GM21447 (cell line): ENCODE data around the gene JAG2.
"Not testable (repeated sequence)": the region's sequence is repeated elsewhere in the genome, so short reads cannot be mapped to it uniquely, and the experiment has no call there.

Source experiments
- ATAC-seq: cut with Tn5 transposase; IDR thresholded peaks from one replicate; pipeline ENCODE4 v1.9.1; 2021; ENCODE audit not compliant: unreplicated experiment

JAG2 gene

GRCh38 chr14:105119408-105120025 lies 49.1 kb downstream of the JAG2 start:
- no peak for ATAC-seq

- no peak for ATAC-seq
Measured at GRCh38 chr14:105118646-105119407, 49.7 kb downstream of the JAG2 start.

DNA sequence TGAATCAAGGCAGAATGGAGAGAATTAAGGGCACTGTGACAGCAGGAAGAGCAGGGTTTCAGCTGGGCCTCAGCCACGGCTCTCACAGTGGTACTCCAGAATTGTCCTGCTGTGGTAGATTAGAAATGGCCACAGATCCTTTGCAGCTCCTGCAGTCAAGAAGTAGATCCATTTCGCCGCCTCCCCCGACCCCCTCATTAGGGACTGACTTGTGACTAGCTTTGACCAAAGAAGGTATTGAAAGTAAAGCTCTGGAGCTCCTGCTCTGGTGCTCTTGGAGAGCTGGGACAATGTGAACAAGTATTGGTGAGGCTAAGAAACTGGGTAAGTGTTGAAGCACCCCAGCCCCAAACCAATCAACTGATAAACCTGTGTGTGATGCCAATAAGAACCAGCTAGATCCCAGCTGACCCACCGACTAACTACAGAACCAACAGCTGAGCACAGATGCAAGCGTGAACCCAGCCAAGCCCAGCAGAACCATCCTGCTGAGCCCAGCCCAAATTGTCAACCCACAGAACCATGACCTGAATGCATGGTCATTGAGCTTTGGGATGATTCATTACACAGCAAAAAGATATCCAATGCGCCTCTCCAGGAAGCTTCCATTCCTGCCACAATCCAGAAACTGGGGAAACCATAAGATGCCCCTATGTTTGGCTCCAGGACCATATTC lies 50.7 kb downstream of the JAG2 start:
- no peak for ATAC-seq

DNA sequence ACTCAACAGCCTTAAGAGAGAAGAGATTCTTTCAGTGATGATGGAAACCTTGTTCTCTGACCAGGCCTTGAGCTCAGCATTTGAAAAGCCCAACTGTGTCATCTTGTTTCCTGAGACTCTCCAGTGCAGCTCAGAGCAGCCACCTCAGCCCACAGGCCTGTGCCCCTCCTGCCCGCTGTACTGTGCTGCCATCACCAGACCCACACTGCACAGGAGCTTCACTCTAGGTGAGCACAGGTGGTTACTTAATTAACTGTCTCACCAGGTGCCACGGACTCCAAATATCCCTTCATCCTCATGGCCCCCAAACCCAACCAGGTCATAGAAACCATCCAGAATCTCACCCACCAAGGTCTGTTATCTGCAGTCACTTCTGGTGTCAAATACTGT lies 51.3 kb downstream of the JAG2 start:
- no peak for ATAC-seq

- no peak for ATAC-seq
Measured at GRCh38 chr14:105116451-105117256, 51.9 kb downstream of the JAG2 start.

- ATAC-seq, result not testable (repeated sequence)
Measured at GRCh38 chr14:105109243-105109642, 59.3 kb downstream of the JAG2 start.

- ATAC-seq, result no peak
Measured at GRCh38 chr14:105108516-105108864, 60.1 kb downstream of the JAG2 start.

GRCh38 chr14:105107781-105108515 lies 60.6 kb downstream of the JAG2 start:
- no peak for ATAC-seq

GRCh38 chr14:105107351-105107750 lies 61.2 kb downstream of the JAG2 start:
- ATAC-seq, result no peak

- no peak for ATAC-seq
Measured at GRCh38 chr14:105105158-105105557, 63.4 kb downstream of the JAG2 start.

DNA sequence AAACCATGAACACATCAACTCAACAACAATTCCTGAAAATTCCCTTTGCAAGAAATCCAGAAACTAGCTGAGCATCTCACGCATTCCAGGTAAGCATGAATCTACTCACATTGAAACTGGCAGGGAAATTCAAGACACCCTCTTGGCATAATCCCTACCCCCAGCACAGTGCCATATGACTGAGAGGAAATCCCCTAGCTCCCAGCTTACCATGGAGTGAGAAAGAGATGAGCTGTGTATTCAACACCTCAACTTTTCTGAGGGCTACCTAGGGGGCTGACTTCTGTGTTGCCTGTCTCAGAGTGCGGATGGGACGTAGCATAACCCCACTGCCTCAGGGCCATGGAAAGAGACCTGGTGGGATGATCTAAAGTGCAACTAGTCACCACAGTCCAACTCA lies 65.7 kb downstream of the JAG2 start:
- no peak for ATAC-seq

- no peak for ATAC-seq
Measured at GRCh38 chr14:105102361-105102870, 66.2 kb downstream of the JAG2 start.

DNA sequence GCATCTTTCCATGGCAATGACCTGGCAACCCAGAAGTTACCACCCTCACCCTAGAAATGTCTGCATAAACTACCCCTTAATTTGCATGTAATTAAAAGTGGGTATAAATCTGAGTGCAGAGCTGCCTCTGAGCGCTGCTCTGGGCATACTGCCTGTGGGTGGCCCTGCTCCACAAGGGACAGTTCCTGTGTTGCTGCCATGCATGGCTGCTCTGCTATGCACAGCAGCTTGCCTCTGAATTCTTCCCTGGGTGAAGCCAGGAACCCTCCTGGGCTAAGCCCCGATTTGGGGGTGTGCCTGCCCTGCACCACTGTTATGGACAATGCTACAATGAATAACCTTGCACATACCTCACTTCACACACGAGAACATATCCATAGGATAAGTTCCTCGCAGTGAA lies 67.7 kb downstream of the JAG2 start:
- no peak for ATAC-seq

- no peak for ATAC-seq
Measured at GRCh38 chr14:105099778-105100177, 68.8 kb downstream of the JAG2 start.

DNA sequence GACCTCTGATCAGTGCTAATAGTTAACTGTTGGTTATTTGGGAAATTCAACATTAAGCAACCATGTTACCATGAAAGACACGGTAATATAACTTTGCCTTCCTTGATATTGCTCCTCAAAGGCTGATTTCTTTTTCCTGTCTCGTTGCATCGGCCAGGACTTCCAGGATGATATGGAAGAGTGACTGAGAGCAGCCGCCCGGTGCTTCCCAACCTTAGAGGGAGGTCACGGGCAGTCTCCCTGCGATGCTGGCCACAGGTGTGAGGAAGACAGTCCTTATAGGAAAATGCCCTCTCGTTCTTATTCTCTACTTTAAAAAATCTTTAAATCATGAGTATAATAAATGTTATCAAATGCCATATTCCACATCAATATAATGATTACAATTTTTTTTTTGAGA lies 70.3 kb downstream of the JAG2 start:
- ATAC-seq, result no peak

DNA sequence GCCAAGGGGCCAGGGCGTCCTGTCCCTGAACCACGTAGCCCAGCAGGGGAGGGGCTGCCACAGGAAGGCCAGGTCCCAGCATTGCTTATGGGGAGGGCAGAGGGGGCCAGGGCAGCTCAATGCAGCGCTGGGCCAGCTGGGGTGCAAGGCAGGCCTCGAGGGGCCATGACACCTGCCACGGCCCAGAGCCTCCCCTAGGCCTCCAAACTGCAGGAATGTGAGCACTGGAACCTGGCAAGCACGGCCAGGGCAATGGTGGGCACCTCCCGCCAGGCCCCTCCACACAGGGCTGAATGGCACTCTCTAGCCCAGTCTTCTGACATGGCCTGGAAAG lies 70.8 kb downstream of the JAG2 start:
- no peak for ATAC-seq

DNA sequence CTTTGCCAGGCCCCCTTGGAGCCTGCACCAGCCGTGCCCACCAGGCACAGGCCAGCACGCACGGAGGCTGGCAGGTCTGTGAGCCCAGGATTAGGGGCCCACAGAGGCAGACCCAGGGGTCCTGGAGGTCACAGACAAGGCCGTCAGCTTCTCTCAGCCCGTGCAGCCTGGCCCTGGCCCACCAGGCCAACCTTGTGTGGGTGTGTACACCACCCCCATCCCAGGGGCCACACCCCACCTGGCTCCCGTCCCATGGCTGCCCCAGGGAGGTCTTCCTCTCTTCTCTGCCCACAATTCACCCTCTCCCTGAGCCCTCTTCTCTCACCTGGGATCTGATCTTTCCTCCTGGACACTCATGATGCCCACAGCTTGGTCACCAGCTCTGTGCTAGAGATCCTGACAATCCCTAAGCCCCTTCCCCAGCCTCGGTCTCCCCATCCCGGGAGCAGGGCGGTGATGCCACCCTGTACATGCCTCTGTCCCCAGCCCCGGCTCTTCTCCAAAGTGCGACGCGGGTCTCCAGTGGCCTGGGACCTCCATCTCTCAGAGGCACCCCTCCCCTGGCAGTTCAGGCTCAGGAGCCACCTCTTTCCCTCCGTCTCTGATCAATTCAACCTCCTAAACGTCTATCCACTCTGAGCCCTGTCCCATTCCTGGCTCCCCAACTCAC lies 72.2 kb downstream of the JAG2 start:
- ATAC-seq, result no peak

- ATAC-seq, result no peak
Measured at GRCh38 chr14:105095236-105095805, 73.3 kb downstream of the JAG2 start.

- ATAC-seq, result no peak
Measured at GRCh38 chr14:105094193-105094907, 74.2 kb downstream of the JAG2 start.
